A673 (cell line): Measurements from ENCODE around the gene EML2. TPM values are rescaled to one million over a fixed set of nuclear protein-coding genes. Genes with fewer than 3 reads are reported as not detected.
A peak's percentile ranks its signal among the peaks of the same experiment; 100 is the strongest.

Source experiments
- BruUV-seq: library from RNA; stranded (reverse); fragments of 400-500 nt; replicated peaks from 2 replicates; lab custom pipeline; 2021; lab: Mats Ljungman, UMichigan
- CTCF ChIA-PET: fragments of 300-600 bp; sonication (Branson Sonifier 250); formaldehyde crosslinking; loops from one replicate; lab custom pipeline; 2022; ENCODE audit warnings: antibody characterized with exemption; lab: Charles Lee
- POLR2A ChIA-PET: fragments of 300-600 bp; sonication (Branson Sonifier 250); formaldehyde crosslinking; loops from one replicate; lab custom pipeline; 2022; ENCODE audit warnings: antibody characterized with exemption; ENCODE audit not compliant: low non-redundant PET; lab: Charles Lee
- DNase-seq: peaks from one replicate; pipeline ENCODE4 v3.0.0-alpha.2; 2015; ENCODE audit warnings: low spot score
- H3K27ac ChIP-seq: fragments of 200-600 bp; sonication (generic); 2 replicates; pipeline ENCODE4 v1.5.1; 2016; ENCODE audit warnings: mixed run types, low read depth, mild to moderate bottlenecking, mixed read lengths, antibody characterized with exemption, low read length; ENCODE audit not compliant: poor library complexity, severe bottlenecking
- H3K27me3 ChIP-seq: fragments of 200-600 bp; sonication (generic); replicated peaks from 2 replicates; pipeline ENCODE4 v1.6.1; 2017; ENCODE audit warnings: mixed run types, low read depth, mild to moderate bottlenecking, mixed read lengths, antibody characterized with exemption, low read length; ENCODE audit not compliant: insufficient read depth, poor library complexity
- H3K36me3 ChIP-seq: fragments of 200-600 bp; sonication (generic); 2 replicates; pipeline ENCODE4 v1.6.1; 2016; ENCODE audit warnings: mixed run types, mild to moderate bottlenecking, mixed read lengths, antibody characterized with exemption, low read length; ENCODE audit not compliant: insufficient read depth, poor library complexity, severe bottlenecking
- H3K4me1 ChIP-seq: fragments of 200-600 bp; sonication (generic); 2 replicates; pipeline ENCODE4 v1.6.1; 2017; ENCODE audit warnings: mixed run types, mild to moderate bottlenecking, mixed read lengths, antibody characterized with exemption, low read length; ENCODE audit not compliant: insufficient read depth, poor library complexity, severe bottlenecking
- H3K4me3 ChIP-seq: fragments of 200-600 bp; sonication (generic); 2 replicates; pipeline ENCODE4 v1.5.1; 2016; ENCODE audit warnings: low read depth, mixed run types, mild to moderate bottlenecking, mixed read lengths, low read length; ENCODE audit not compliant: poor library complexity, severe bottlenecking
- H3K9me3 ChIP-seq: fragments of 200-600 bp; sonication (generic); 2 replicates; pipeline ENCODE4 v1.6.1; 2016; ENCODE audit warnings: mixed run types, low read depth, mild to moderate bottlenecking, mixed read lengths, antibody characterized with exemption, low read length; ENCODE audit not compliant: poor library complexity, severe bottlenecking
- CTCF ChIP-seq: fragments of 300-800, 200-600 bp; sonication (generic); conservative IDR thresholded peaks from 2 replicates; pipeline ENCODE4 v1.5.1; 2017; ENCODE audit warnings: low read depth, mild to moderate bottlenecking, antibody characterized with exemption, low read length, moderate library complexity, mixed read lengths
- EZH2 ChIP-seq: fragments of 200-600 bp; sonication (generic); IDR thresholded peaks from 2 replicates; pipeline ENCODE4 v1.6.1; 2017; ENCODE audit warnings: borderline replicate concordance, low read depth, mild to moderate bottlenecking, mixed read lengths, antibody characterized with exemption, low read length; ENCODE audit not compliant: poor library complexity, severe bottlenecking
- intact Hi-C: fragments of 100-400 bp; cut with micrococcal nuclease; formaldehyde crosslinking; loops from one replicate; pipeline ENCODE4 v1.10.0; 2022; ENCODE audit not compliant: unreplicated experiment
- total RNA-seq: library from RNA; stranded (reverse); gene quantifications from 2 replicates; pipeline ENCODE4 v1.2.3, GENCODE V29; 2021

The EML2 gene
- total RNA-seq, 1 experiment from 2014 or later = 17.0 TPM

DNA sequence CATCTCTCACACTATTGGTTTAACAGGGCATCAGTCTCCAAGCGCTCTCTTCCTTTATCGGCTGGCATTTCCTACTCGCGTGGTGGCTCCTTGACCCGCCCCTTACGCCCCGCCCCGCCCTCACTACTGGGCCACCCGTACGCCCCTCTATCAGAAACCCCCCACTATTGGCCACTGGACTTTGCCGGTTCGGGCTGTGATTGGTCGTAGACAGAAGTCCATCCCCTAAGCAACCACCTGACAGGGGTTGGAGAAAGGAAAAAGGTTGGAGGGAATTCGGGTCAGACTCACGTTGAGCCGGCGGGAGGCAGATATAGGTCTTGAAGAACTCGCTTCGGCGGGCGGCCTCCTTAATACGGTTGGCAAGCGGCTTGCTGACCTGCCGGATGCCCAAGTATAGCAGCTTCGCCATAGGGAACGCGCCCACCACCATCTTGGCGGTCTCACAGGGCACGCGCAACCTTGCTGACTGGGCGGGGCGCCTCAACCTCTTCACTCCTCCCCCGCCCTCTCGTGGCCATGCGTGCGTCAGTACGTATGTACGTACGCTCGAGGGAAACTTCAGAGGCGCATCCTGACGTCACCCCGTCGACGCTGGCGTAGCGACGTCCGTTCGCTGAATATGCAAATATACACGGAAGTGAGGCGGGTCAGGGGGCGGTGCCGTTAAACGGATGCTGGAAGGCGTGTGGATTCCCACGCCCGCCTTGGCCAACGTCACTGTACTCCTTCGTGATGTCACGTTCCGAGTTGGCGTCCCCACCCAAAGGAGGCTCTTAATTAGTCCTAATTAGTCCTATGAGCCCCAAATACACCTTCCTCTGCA lies 54.7 kb downstream of the EML2 start, which contains the start of gene OPA3:
TSS of gene OPA3 (minus strand) at position 471 of the 826 bp plus-strand sequence. CDS start at position 433, 38 bp downstream.
- CTCF ChIA-PET = interaction anchor here (1.0 to 1.2 kb wide), 2 partner anchors 22 to 26 kb away, joined by 3 read pairs; no protein-coding TSS in a partner anchor
- intact Hi-C loops = loop anchor here (1.0 kb wide), 1 partner anchor 87 kb away; the partner anchor contains the start of gene RTN2
- POLR2A ChIA-PET = no interaction called here

GRCh38 chr19:45581576-45581975 lies 57.6 kb downstream of the EML2 start:
- H3K27ac ChIP-seq = no peak overlapping the region
- POLR2A ChIA-PET = no interaction called here
- H3K27me3 ChIP-seq = no peaks in the 10 kb centered on the region
- no peaks in the 10 kb centered on the region for H3K9me3 ChIP-seq
- BruUV-seq = no TSS peak
- no peaks in the 10 kb centered on the region for H3K4me1 ChIP-seq
- no peak overlapping the region for H3K4me3 ChIP-seq
- CTCF ChIA-PET = no interaction called here
- intact Hi-C loops = no loop called here
- TF ChIP-seq CTCF (no peak), EZH2 (no peak)
- DNase-seq = no peak
- H3K36me3 ChIP-seq = no peaks in the 10 kb centered on the region

More for the DNA sequence above, 54.7 kb downstream of the EML2 start, which contains the start of gene OPA3:
- H3K9me3 ChIP-seq = no peaks in the 10 kb centered on the region
- no TSS peak for BruUV-seq
- no peaks in the 10 kb centered on the region for H3K36me3 ChIP-seq
- TF ChIP-seq EZH2 (no peak), CTCF (no peak)
- peak within 1 kb of the TSS; percentile 63 for H3K4me3 ChIP-seq
- H3K27me3 ChIP-seq = no peaks in the 10 kb centered on the region
- peak within 1 kb of the TSS; percentile 92 for H3K27ac ChIP-seq
- DNase-seq = peak; percentile 100
- no peaks in the 10 kb centered on the region for H3K4me1 ChIP-seq

DNA sequence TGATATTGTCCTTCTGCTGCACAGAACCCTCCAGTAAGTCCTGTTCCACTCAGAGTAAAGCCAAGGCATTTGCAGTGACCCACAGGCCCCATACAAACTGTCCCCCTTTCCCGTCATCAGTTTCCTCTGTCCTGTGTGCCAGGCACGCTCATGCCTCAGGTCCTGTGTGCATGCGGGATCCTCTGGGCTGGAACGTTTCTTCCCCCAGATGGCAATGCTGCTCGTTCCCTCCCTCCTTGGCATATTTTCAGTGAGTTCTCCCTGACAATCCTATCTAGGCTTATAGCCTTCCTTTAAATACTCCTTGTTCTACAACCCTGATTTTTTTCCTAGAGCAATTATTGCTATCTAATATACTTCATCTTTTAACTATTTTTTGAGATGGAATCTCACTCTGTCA lies 60.3 kb downstream of the EML2 start:
- TF ChIP-seq CTCF (no peak), EZH2 (no peak)
- Histone ChIP-seq H3K9me3 (no peaks in the 10 kb centered on the region), H3K27ac (no peak overlapping the region), H3K36me3 (no peaks in the 10 kb centered on the region), H3K27me3 (no peaks in the 10 kb centered on the region), H3K4me1 (no peaks in the 10 kb centered on the region), H3K4me3 (no peak overlapping the region)
- DNase-seq = no peak
- ChIA-PET POLR2A (no interaction called here), CTCF (no interaction called here)
- BruUV-seq = no TSS peak
- intact Hi-C loops = no loop called here
